Osteoblast (primary cell): Measurements from ENCODE around the gene GIT1. TPM values are rescaled to one million over a fixed set of nuclear protein-coding genes. Genes with fewer than 3 reads are reported as not detected.

Experiments
- DNase-seq: peaks from one replicate; pipeline ENCODE4 v3.0.0; 2011; ENCODE audit warnings: low spot score, mixed read lengths; ENCODE audit not compliant: insufficient read length; ENCODE audit errors: missing footprints
- H2AFZ ChIP-seq: 2 replicates; pipeline ENCODE4 v1.6.0; 2011; ENCODE audit warnings: mild to moderate bottlenecking, low read length
- H3K27ac ChIP-seq: 2 replicates; pipeline ENCODE4 v1.5.1; 2011; ENCODE audit warnings: mild to moderate bottlenecking, low read depth, low read length, moderate library complexity
- H3K27me3 ChIP-seq: 2 replicates; pipeline ENCODE4 v1.6.0; 2012; ENCODE audit warnings: mild to moderate bottlenecking, control low read depth, inconsistent platforms, low read length, moderate library complexity; ENCODE audit not compliant: insufficient read depth
- H3K36me3 ChIP-seq: 2 replicates; pipeline ENCODE4 v1.5.1; 2011; ENCODE audit warnings: mild to moderate bottlenecking, low read length, control low read depth, moderate library complexity; ENCODE audit not compliant: insufficient read depth
- H3K4me1 ChIP-seq: 2 replicates; pipeline ENCODE4 v1.5.1; 2011; ENCODE audit warnings: mild to moderate bottlenecking, low read length, control low read depth, moderate library complexity; ENCODE audit not compliant: insufficient read depth
- H3K4me2 ChIP-seq: 2 replicates; pipeline ENCODE4 v1.6.0; 2011; ENCODE audit warnings: mild to moderate bottlenecking, low read length; ENCODE audit not compliant: insufficient read depth
- H3K4me3 ChIP-seq: fragments of 200-600 bp; sonication (generic); 3 replicates; pipeline ENCODE4 v1.5.1; 2012; ENCODE audit warnings: mild to moderate bottlenecking, low read length, inconsistent platforms; ENCODE audit not compliant: insufficient read depth
- H3K79me2 ChIP-seq: 2 replicates; pipeline ENCODE4 v1.6.0; 2012; ENCODE audit warnings: mild to moderate bottlenecking, low read length, control low read depth, inconsistent platforms; ENCODE audit not compliant: insufficient read depth
- H3K9me3 ChIP-seq: 2 replicates; pipeline ENCODE4 v1.5.1; 2011; ENCODE audit warnings: low read depth, low read length, control low read depth
- H4K20me1 ChIP-seq: 2 replicates; pipeline ENCODE4 v1.6.0; 2012; ENCODE audit warnings: mild to moderate bottlenecking, low read length, control low read depth; ENCODE audit not compliant: insufficient read depth
- CTCF ChIP-seq: IDR thresholded peaks from 2 replicates; pipeline ENCODE4 v1.5.1; 2011; ENCODE audit warnings: mild to moderate bottlenecking, low read depth, low read length, moderate library complexity; ENCODE audit errors: extremely low read depth
- total RNA-seq: library from RNA; depleted of rRNA; stranded (reverse); fragments of >200 nt; gene quantifications from 2 replicates; pipeline ENCODE4 v1.2.3, GENCODE V29; 2012

The GIT1 gene
- total RNA-seq, 1 donor, result 34.4 TPM

GRCh38 chr17:29546830-29547229, 42.6 kb downstream of the GIT1 start:
- Histone ChIP-seq H3K27me3 (no peaks in the 10 kb centered on the region), H3K4me3 (no peak overlapping the region), H4K20me1 (no peaks in the 10 kb centered on the region), H3K4me1 (no peaks in the 10 kb centered on the region), H3K36me3 (peaks cover 26% of the 10 kb centered on the region), H3K4me2 (no peak overlapping the region), H2AFZ (no peak overlapping the region), H3K79me2 (no peaks in the 10 kb centered on the region), H3K9me3 (no peaks in the 10 kb centered on the region), H3K27ac (no peak overlapping the region)
- no peak for TF ChIP-seq CTCF
- no peak for DNase-seq

- no peak overlapping the region for H3K27ac ChIP-seq
These were observed 43.4 kb downstream of the GIT1 start for GRCh38 chr17:29546085-29546484.

GRCh38 chr17:29544066-29544465, 45.4 kb downstream of the GIT1 start:
- peaks cover 31% of the 10 kb centered on the region for H3K36me3 ChIP-seq
- H3K79me2 ChIP-seq, result no peaks in the 10 kb centered on the region
- H3K27me3 ChIP-seq, result no peaks in the 10 kb centered on the region
- H3K4me2 ChIP-seq, result no peak overlapping the region
- no peak overlapping the region for H3K4me3 ChIP-seq
- no peak for DNase-seq
- H3K4me1 ChIP-seq, result no peaks in the 10 kb centered on the region
- H4K20me1 ChIP-seq, result no peaks in the 10 kb centered on the region
- H3K9me3 ChIP-seq, result no peaks in the 10 kb centered on the region
- no peak for TF ChIP-seq CTCF
- no peak overlapping the region for H2AFZ ChIP-seq
- H3K27ac ChIP-seq, result no peak overlapping the region

More at GRCh38 chr17:29546085-29546484, 43.4 kb downstream of the GIT1 start:
- no peak for DNase-seq
- no peak overlapping the region for H3K4me2 ChIP-seq
- H3K27me3 ChIP-seq, result no peaks in the 10 kb centered on the region
- peaks cover 29% of the 10 kb centered on the region for H3K36me3 ChIP-seq
- no peaks in the 10 kb centered on the region for H3K79me2 ChIP-seq
- TF ChIP-seq CTCF, result no peak
- no peak overlapping the region for H3K4me3 ChIP-seq
- H2AFZ ChIP-seq, result no peak overlapping the region
- no peaks in the 10 kb centered on the region for H4K20me1 ChIP-seq
- H3K9me3 ChIP-seq, result no peaks in the 10 kb centered on the region
- H3K4me1 ChIP-seq, result no peaks in the 10 kb centered on the region

GRCh38 chr17:29533976-29534375, 55.5 kb downstream of the GIT1 start:
- no peak overlapping the region for H3K27ac ChIP-seq
- peaks cover under 1% of the 10 kb centered on the region for H4K20me1 ChIP-seq
- no peak overlapping the region for H2AFZ ChIP-seq
- DNase-seq, result peak; percentile 41
- H3K36me3 ChIP-seq, result peaks cover 42% of the 10 kb centered on the region
- H3K79me2 ChIP-seq, result peaks cover 2% of the 10 kb centered on the region
- no peak for TF ChIP-seq CTCF
- H3K4me1 ChIP-seq, result no peaks in the 10 kb centered on the region
- H3K4me2 ChIP-seq, result no peak overlapping the region
- no peak overlapping the region for H3K4me3 ChIP-seq
- H3K27me3 ChIP-seq, result no peaks in the 10 kb centered on the region
- no peaks in the 10 kb centered on the region for H3K9me3 ChIP-seq
